Activated CD8-positive, alpha-beta T cell treated with anti-CD3 and anti-CD28 coated beads for 36 hours (primary cell): Measurements from ENCODE around the gene SOX5. TPM values are rescaled to one million over a fixed set of nuclear protein-coding genes. Genes with fewer than 3 reads are reported as not detected.
"Not testable (repeated sequence)": the region's sequence is repeated elsewhere in the genome, so short reads cannot be mapped to it uniquely, and the experiment has no call there.

Experiments
- ATAC-seq: fragments of 200-7000 bp; cut with Tn5 transposase; one replicate; pipeline ENCODE4 v1.10.0; 2021; ENCODE audit warnings: mild to moderate bottlenecking, moderate library complexity
- CTCF ChIA-PET: fragments of 350-600 bp; sonication (Branson Sonifier 250); formaldehyde crosslinking; loops from one replicate; lab custom pipeline; 2021; ENCODE audit warnings: antibody characterized with exemption; lab: Charles Lee
- POLR2A ChIA-PET: fragments of 350-600 bp; sonication (Branson Sonifier 250); formaldehyde crosslinking; loops from one replicate; lab custom pipeline; 2021; ENCODE audit warnings: antibody characterized with exemption; lab: Charles Lee
- DNase-seq: peaks from one replicate; pipeline ENCODE4 v3.0.0-alpha.2; 2020
- H3K27ac Mint-ChIP-seq: one replicate; pipeline ENCODE4 v1.8.0; 2021; ENCODE audit warnings: mild to moderate bottlenecking, mixed read lengths
- H3K27me3 Mint-ChIP-seq: one replicate; pipeline ENCODE4 v1.8.0; 2021; ENCODE audit warnings: mixed read lengths
- H3K36me3 Mint-ChIP-seq: one replicate; pipeline ENCODE4 v1.8.0; 2021; ENCODE audit warnings: low read depth, mixed read lengths
- H3K4me1 Mint-ChIP-seq: one replicate; pipeline ENCODE4 v1.8.0; 2021; ENCODE audit warnings: low read depth, mixed read lengths
- H3K4me3 Mint-ChIP-seq: one replicate; pipeline ENCODE4 v1.8.0; 2021; ENCODE audit warnings: mild to moderate bottlenecking, moderate library complexity, mixed read lengths
- H3K9me3 Mint-ChIP-seq: one replicate; pipeline ENCODE4 v1.8.0; 2021; ENCODE audit warnings: mixed read lengths
- intact Hi-C: fragments of 100-400 bp; cut with micrococcal nuclease; formaldehyde crosslinking; loops from one replicate; pipeline ENCODE4 v1.10.0; 2022
- total RNA-seq, 2 experiments: library from RNA; stranded (reverse); gene quantifications; one replicate each; pipeline ENCODE4 v1.2.3, GENCODE V29; 2021
- TF ChIP-seq, protein P1 (sequence below): fragments of 200-600 bp; IDR thresholded peaks from one replicate; pipeline ENCODE4 v1.8.0; 2022; ENCODE audit warnings: antibody characterized with exemption, mild to moderate bottlenecking

Gene SOX5
- total RNA-seq, 2 experiments from 2014 or later, result not detected

DNA sequence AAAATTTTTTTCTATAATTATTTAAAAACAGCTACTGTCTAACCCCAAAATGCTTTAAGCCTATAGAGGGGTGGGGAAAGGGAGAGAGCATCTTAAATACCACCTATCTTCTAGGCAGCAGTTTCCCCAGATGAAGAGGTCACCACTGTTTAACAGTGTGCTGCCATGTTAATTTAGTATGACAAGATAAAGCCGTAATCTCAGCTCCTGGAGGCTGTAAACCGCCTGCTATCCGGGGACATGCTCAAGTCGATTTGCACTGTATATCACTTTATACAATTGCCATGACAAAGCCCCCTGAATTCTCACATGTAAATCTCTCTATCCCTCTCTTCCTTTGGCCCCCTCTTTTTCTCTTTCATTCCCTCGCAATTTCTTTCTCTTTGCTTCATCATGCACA, 68.5 kb downstream of the SOX5 start:
- POLR2A ChIA-PET, result no interaction called here
- TF ChIP-seq, protein P1, sequence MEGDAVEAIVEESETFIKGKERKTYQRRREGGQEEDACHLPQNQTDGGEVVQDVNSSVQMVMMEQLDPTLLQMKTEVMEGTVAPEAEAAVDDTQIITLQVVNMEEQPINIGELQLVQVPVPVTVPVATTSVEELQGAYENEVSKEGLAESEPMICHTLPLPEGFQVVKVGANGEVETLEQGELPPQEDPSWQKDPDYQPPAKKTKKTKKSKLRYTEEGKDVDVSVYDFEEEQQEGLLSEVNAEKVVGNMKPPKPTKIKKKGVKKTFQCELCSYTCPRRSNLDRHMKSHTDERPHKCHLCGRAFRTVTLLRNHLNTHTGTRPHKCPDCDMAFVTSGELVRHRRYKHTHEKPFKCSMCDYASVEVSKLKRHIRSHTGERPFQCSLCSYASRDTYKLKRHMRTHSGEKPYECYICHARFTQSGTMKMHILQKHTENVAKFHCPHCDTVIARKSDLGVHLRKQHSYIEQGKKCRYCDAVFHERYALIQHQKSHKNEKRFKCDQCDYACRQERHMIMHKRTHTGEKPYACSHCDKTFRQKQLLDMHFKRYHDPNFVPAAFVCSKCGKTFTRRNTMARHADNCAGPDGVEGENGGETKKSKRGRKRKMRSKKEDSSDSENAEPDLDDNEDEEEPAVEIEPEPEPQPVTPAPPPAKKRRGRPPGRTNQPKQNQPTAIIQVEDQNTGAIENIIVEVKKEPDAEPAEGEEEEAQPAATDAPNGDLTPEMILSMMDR, result no peak
- Mint-ChIP-seq H3K4me1 (no peaks in the 10 kb centered on the region), H3K27me3 (peaks cover 1% of the 10 kb centered on the region), H3K36me3 (no peaks in the 10 kb centered on the region), H3K9me3 (no peaks in the 10 kb centered on the region), H3K27ac (no peak overlapping the region), H3K4me3 (no peak overlapping the region)
- no peak for ATAC-seq
- intact Hi-C loops, result no loop called here
- DNase-seq, result no peak
- CTCF ChIA-PET, result no interaction called here

DNA sequence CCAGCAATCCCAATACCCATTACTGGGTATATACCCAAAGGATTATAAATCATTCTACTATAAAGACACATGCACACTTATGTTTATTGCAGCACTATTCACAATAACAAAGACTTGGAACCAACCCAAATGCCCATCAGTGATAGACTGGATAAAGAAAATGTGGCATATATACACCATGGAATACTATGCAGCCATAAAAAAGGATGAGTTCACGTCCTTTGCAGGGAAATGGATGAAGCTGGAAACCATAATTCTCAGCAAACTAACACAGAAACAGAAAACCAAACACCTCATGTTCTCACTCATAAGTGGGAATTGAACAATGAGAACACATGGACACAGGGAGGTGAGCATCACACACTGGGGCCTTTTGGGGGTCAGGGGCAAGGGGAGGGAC, 72.9 kb downstream of the SOX5 start:
- ATAC-seq, H3K36me3 Mint-ChIP-seq, CTCF ChIA-PET: not testable (repeated sequence)

DNA sequence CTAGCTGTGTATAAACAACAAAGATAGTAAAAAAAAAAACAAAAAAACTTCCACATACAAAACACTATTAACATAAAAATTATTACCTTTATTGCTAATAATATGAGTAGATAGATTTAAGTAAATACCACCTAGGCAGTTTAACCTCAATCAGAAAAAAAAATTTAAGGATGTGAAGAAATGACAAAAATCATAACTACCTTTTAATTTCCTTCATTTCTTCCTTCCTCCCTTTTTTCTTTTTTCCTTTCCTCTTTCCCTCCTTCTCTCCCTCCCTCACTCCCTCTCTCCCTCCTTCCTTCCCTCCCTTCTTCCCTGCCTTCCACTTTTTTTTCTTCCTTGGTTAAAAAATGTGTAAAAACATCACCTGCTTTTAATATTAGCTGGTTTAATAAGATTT, 81.7 kb downstream of the SOX5 start:
- ChIA-PET CTCF (no interaction called here), POLR2A (no interaction called here)
- TF ChIP-seq, protein P1, result no peak
- no peak for ATAC-seq
- H3K4me1 Mint-ChIP-seq, result no peaks in the 10 kb centered on the region
- peaks cover 9% of the 10 kb centered on the region for H3K9me3 Mint-ChIP-seq
- H3K4me3 Mint-ChIP-seq, result no peak overlapping the region
- H3K27ac Mint-ChIP-seq, result no peak overlapping the region
- H3K27me3 Mint-ChIP-seq, result no peaks in the 10 kb centered on the region
- intact Hi-C loops, result no loop called here
- no peaks in the 10 kb centered on the region for H3K36me3 Mint-ChIP-seq
- no peak for DNase-seq

More for the DNA sequence above, 72.9 kb downstream of the SOX5 start:
- H3K9me3 Mint-ChIP-seq, H3K4me1 Mint-ChIP-seq, POLR2A ChIA-PET, H3K4me3 Mint-ChIP-seq, H3K27ac Mint-ChIP-seq, intact Hi-C loops, H3K27me3 Mint-ChIP-seq, DNase-seq: not testable (repeated sequence)

DNA sequence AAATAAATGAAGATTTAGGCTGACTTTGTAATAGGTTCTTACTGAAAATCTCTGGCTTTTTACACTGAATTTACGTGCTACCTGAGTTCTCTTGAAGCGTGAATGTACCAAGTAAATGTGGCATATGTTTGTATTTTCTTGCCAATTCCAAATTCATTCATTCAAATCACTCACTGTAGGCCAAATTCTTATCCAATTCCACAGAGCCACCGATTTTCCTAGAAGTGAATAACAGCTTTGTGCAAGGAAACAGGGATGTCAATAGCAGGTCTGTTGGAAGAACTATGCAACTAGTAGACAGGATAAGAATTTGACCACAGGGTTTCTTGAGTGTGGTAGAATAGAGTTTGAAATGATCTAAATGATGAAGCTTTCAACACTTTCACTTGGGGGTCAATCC, 86.8 kb downstream of the SOX5 start:
- H3K9me3 Mint-ChIP-seq, result peaks cover 12% of the 10 kb centered on the region
- H3K4me1 Mint-ChIP-seq, result no peaks in the 10 kb centered on the region
- H3K4me3 Mint-ChIP-seq, result no peak overlapping the region
- no peak for ATAC-seq
- CTCF ChIA-PET, result no interaction called here
- H3K36me3 Mint-ChIP-seq, result no peaks in the 10 kb centered on the region
- POLR2A ChIA-PET, result no interaction called here
- TF ChIP-seq, protein P1, result no peak
- no peak overlapping the region for H3K27ac Mint-ChIP-seq
- no peak for DNase-seq
- no peaks in the 10 kb centered on the region for H3K27me3 Mint-ChIP-seq
- intact Hi-C loops, result no loop called here

DNA sequence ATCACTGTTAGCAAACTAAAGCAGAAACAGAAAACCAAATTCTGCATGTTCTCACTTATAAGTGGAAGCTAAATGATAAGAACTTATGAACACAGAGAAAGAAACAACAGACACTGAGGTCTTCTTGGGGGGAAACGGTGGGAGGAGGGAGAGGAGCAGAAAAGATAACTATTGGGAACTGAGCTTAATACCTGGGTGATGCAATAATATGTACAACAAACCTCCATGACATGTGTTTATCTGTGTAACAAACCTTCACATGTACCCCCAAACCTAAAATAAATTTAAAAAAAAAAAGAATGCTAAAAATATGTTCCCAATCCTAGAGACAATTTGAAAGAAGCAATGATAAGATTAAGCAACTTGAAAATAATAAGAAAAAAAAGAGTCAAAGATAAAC, 89.5 kb downstream of the SOX5 start:
- H3K9me3 Mint-ChIP-seq, result peaks cover 11% of the 10 kb centered on the region
- ATAC-seq (no peak), DNase-seq (no peak)
- no peak overlapping the region for H3K4me3 Mint-ChIP-seq
- TF ChIP-seq, protein P1, result no peak
- no peaks in the 10 kb centered on the region for H3K27me3 Mint-ChIP-seq
- CTCF ChIA-PET, result no interaction called here
- intact Hi-C loops, result no loop called here
- POLR2A ChIA-PET, result no interaction called here
- no peaks in the 10 kb centered on the region for H3K36me3 Mint-ChIP-seq
- H3K4me1 Mint-ChIP-seq, result no peaks in the 10 kb centered on the region
- no peak overlapping the region for H3K27ac Mint-ChIP-seq

DNA sequence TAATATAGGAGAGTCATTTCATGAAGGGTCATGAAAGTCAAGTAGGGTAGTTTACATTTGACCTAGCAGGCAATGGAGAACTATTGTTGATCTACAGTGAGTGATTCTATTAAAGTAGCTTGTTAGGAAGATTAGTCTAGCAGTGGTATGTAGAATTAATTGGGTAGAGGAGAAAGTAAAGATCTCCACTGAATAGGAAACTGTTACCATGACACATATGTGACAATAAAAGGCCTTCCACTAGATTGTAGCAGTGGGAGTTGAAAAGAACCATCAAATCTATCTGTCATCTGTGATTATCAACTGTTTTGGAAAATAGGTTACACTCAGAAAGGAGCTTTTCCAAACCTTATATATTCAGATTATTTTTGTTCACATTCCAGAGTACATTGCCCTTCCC, 92.3 kb downstream of the SOX5 start:
- DNase-seq (no peak), ATAC-seq (no peak)
- TF ChIP-seq, protein P1, result no peak
- Mint-ChIP-seq H3K36me3 (no peaks in the 10 kb centered on the region), H3K4me3 (no peak overlapping the region), H3K4me1 (no peaks in the 10 kb centered on the region), H3K27me3 (no peaks in the 10 kb centered on the region), H3K9me3 (peaks cover 5% of the 10 kb centered on the region), H3K27ac (no peak overlapping the region)
- ChIA-PET POLR2A (no interaction called here), CTCF (no interaction called here)
- intact Hi-C loops, result no loop called here
